HCT116 (cell line): ENCODE data around the gene BARX1. TPM values are rescaled to one million over a fixed set of nuclear protein-coding genes. Genes with fewer than 3 reads are reported as not detected.
A peak's percentile ranks its signal among the peaks of the same experiment; 100 is the strongest.

Experiments used
- ATAC-seq: fragments of 200-7000 bp; cut with Tn5 transposase; 2 replicates; pipeline ENCODE4 v1.9.1; 2020; ENCODE audit warnings: mild to moderate bottlenecking, moderate library complexity
- BruUV-seq: library from RNA; stranded (reverse); fragments of 400-500 nt; replicated peaks from 2 replicates; lab custom pipeline; 2021; lab: Mats Ljungman, UMichigan
- CTCF ChIA-PET: fragments of 300-600 bp; sonication (Branson Sonifier 250); formaldehyde crosslinking; loops from one replicate; lab custom pipeline; 2021; ENCODE audit warnings: antibody characterized with exemption; lab: Charles Lee
- POLR2A ChIA-PET: fragments of 300-600, 350-600 bp; sonication (Branson Sonifier 250); formaldehyde crosslinking; loops from one replicate; lab custom pipeline; 2021; ENCODE audit warnings: antibody characterized with exemption; lab: Charles Lee
- RAD21 ChIA-PET, 2 experiments: fragments of 300-600 bp; sonication (Branson Sonifier 250); formaldehyde crosslinking; loops; one replicate each; lab custom pipeline; 2023; ENCODE audit warnings: low total read pairs in 2 of 2; ENCODE audit not compliant: uncharacterized antibody in 2 of 2, unreplicated experiment in 2 of 2, low non-redundant PET in 1 of 2; lab: Charles Lee
- DNase-seq: peaks from one replicate; pipeline ENCODE4 v3.0.0-alpha.2; 2010; ENCODE audit warnings: low read depth, low spot score
- H2AFZ ChIP-seq: fragments of 200-600 bp; shearing (Covaris generic), sonication (generic); 2 replicates; pipeline ENCODE4 v1.6.1; 2017; ENCODE audit warnings: low read depth, mixed run types, mixed read lengths, antibody characterized with exemption, low read length; ENCODE audit not compliant: poor library complexity, severe bottlenecking
- H3K27ac ChIP-seq: 2 replicates; pipeline ENCODE4 v1.5.1; 2012; ENCODE audit warnings: low read depth, low read length
- H3K27me3 ChIP-seq: fragments of 200-600 bp; sonication (generic); 2 replicates; pipeline ENCODE4 v1.6.1; 2016; ENCODE audit warnings: mixed run types, low read length, mixed read lengths; ENCODE audit not compliant: insufficient read depth
- H3K36me3 ChIP-seq, 2 experiments: fragments of 200-500 bp in 1 of 2; fragments of 200-600 bp in 1 of 2; sonication (Bioruptor generic) in 1 of 2; sonication (generic) in 1 of 2; 2 replicates each; pipeline versions ENCODE4 v1.5.1 to v1.6.1; 2014 to 2016; ENCODE audit warnings: low read length in 2 of 2, inconsistent platforms in 1 of 2, mixed read lengths in 1 of 2, mixed run types in 1 of 2; ENCODE audit not compliant: insufficient read depth in 2 of 2, control insufficient read depth in 1 of 2
- H3K4me1 ChIP-seq, 2 experiments: fragments of 200-600 bp in 1 of 2; sonication (generic) in 1 of 2; 2 replicates each; pipeline versions ENCODE4 v1.5.1 to v1.6.1; 2012 to 2017; ENCODE audit warnings: low read length in 2 of 2, inconsistent platforms in 1 of 2, mild to moderate bottlenecking in 1 of 2, mixed read lengths in 1 of 2, mixed run types in 1 of 2, moderate library complexity in 1 of 2; ENCODE audit not compliant: insufficient read depth in 2 of 2, control insufficient read depth in 1 of 2
- H3K4me2 ChIP-seq: fragments of 200-600 bp; sonication (generic); 2 replicates; pipeline ENCODE4 v1.6.1; 2017; ENCODE audit warnings: mixed run types, low read length, mixed read lengths
- H3K4me3 ChIP-seq, 2 experiments: fragments of 200-600 bp in 1 of 2; sonication (generic) in 1 of 2; replicated peaks in 1 of 2; 2 replicates each; pipeline ENCODE4 v1.5.1; 2011 to 2016; ENCODE audit warnings: low read length in 2 of 2, control low read depth in 1 of 2, low read depth in 1 of 2, mild to moderate bottlenecking in 1 of 2, mixed read lengths in 1 of 2, mixed run types in 1 of 2
- H3K79me2 ChIP-seq: fragments of 200-600 bp; sonication (generic); 2 replicates; pipeline ENCODE4 v1.6.1; 2017; ENCODE audit warnings: mild to moderate bottlenecking, mixed run types, low read length, moderate library complexity, mixed read lengths; ENCODE audit not compliant: insufficient read depth
- H3K9ac ChIP-seq: fragments of 200-600 bp; sonication (generic); 2 replicates; pipeline ENCODE4 v1.6.1; 2016; ENCODE audit warnings: low read length, mixed read lengths
- H3K9me2 ChIP-seq: fragments of 200-600 bp; sonication (generic), shearing (Covaris generic); 2 replicates; pipeline ENCODE4 v1.6.1; 2017; ENCODE audit warnings: mixed run types, mild to moderate bottlenecking, moderate library complexity; ENCODE audit not compliant: insufficient read depth
- H3K9me3 ChIP-seq, 2 experiments: fragments of 200-500 bp in 1 of 2; fragments of 200-600 bp in 1 of 2; sonication (Bioruptor generic) in 1 of 2; sonication (generic) in 1 of 2; 2 replicates each; pipeline ENCODE4 v1.6.1; 2014 to 2017; ENCODE audit warnings: low read length in 2 of 2, mixed read lengths in 2 of 2, inconsistent platforms in 1 of 2, low read depth in 1 of 2, mild to moderate bottlenecking in 1 of 2, mixed run types in 1 of 2, moderate library complexity in 1 of 2; ENCODE audit not compliant: control insufficient read depth in 1 of 2, insufficient read depth in 1 of 2
- H4K20me1 ChIP-seq: fragments of 200-600 bp; sonication (generic), shearing (Covaris generic); 2 replicates; pipeline ENCODE4 v1.6.1; 2017; ENCODE audit warnings: mixed run types, mild to moderate bottlenecking, moderate library complexity; ENCODE audit not compliant: insufficient read depth
- CBX3 ChIP-seq: IDR thresholded peaks from 2 replicates; pipeline ENCODE4 v1.6.1; 2012; ENCODE audit warnings: low read depth
- EGR1 ChIP-seq: IDR thresholded peaks from 2 replicates; pipeline ENCODE4 v1.6.1; 2012; ENCODE audit warnings: low read depth
- FOSL1 ChIP-seq: IDR thresholded peaks from 2 replicates; pipeline ENCODE4 v1.6.1; 2012; ENCODE audit warnings: low read depth
- JUND ChIP-seq: IDR thresholded peaks from 2 replicates; pipeline ENCODE4 v1.6.1; 2012
- intact Hi-C: fragments of 100-400 bp; cut with micrococcal nuclease; formaldehyde crosslinking; loops from 2 replicates; pipeline ENCODE4 v1.10.0; 2022
- total RNA-seq: library from RNA; stranded (reverse); gene quantifications from one replicate; pipeline ENCODE4 v1.2.1, GENCODE V29; 2021; ENCODE audit not compliant: unreplicated experiment
- TF ChIP-seq, protein P1 (sequence below): IDR thresholded peaks from 2 replicates; pipeline ENCODE4 v1.6.1; 2011; ENCODE audit warnings: mild to moderate bottlenecking, low read length, moderate library complexity; ENCODE audit not compliant: insufficient replicate concordance; ENCODE audit errors: extremely low read depth

BARX1 gene
- total RNA-seq, 1 experiment from 2014 or later = not detected

DNA sequence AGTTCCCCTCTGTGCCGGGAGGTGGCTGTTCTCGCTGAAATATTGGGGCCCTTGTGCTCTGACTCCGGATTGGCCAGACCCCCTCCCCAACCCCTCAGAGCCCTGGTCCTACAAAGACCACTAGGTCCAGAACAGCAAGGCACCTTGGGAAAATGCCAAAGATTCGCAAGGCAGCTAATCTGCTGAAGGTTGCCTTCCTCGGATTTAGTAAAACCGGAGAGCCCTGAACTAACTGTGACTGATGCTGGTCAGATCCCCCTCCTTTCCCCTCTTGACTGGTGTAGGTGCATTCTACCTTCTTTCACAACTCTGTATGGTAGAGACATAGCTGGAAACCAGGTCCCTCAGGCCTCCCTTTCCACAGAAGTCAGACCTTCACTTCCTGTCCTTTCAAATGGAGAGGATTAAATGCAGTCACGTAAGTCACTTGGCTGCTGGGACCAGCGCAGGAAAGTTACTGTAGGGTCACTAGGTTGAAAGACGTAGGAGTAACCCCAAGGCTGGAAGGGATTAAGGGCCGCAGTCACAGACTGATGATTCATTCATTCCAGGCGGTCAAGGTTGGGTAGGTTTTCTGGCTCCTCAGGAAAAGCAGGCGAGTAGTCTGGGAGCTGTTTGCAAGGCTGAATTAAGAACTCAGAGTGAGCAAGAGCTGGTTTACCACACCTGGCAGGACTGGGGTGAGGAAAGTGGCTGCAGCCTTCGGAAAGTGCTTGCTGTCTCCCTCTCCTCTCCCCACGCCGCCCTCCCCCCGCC lies 5.3 kb downstream of the BARX1 start:
- peaks cover 4% of the 10 kb centered on the region for H3K27me3 ChIP-seq
- no TSS peak for BruUV-seq
- H3K9me2 ChIP-seq = no peaks in the 10 kb centered on the region
- H3K9me3 ChIP-seq = no peaks in the 10 kb centered on the region
- no peak overlapping the region for H2AFZ ChIP-seq
- ChIA-PET POLR2A (interaction anchor here (0.6 kb wide), 1 partner anchor 62 kb away, joined by 4 read pairs; no protein-coding TSS in a partner anchor), RAD21 (no interaction called here), CTCF (interaction anchor here (1.0 to 1.2 kb wide), 2 partner anchors 13 to 122 kb away, joined by 3 read pairs; no protein-coding TSS in a partner anchor)
- peaks cover 0 to 11% of the 10 kb centered on the region in 2 experiments; a peak in 3 of 4 replicates for H3K4me1 ChIP-seq
- no peaks in the 10 kb centered on the region for H3K79me2 ChIP-seq
- intact Hi-C loops = no loop called here
- no peaks in the 10 kb centered on the region for H4K20me1 ChIP-seq
- H3K4me3 ChIP-seq = no peak overlapping the region; a peak in 1 of 4 replicates
- DNase-seq (peak; percentile 29), ATAC-seq (peak; percentile 74)
- peak overlapping the region; percentile 52 for H3K4me2 ChIP-seq
- no peak for TF ChIP-seq EGR1
- peak; percentile 46; the same call in 1 of the 2 replicates for TF ChIP-seq JUND
- peak; percentile 47 for TF ChIP-seq FOSL1
- TF ChIP-seq, protein P1, sequence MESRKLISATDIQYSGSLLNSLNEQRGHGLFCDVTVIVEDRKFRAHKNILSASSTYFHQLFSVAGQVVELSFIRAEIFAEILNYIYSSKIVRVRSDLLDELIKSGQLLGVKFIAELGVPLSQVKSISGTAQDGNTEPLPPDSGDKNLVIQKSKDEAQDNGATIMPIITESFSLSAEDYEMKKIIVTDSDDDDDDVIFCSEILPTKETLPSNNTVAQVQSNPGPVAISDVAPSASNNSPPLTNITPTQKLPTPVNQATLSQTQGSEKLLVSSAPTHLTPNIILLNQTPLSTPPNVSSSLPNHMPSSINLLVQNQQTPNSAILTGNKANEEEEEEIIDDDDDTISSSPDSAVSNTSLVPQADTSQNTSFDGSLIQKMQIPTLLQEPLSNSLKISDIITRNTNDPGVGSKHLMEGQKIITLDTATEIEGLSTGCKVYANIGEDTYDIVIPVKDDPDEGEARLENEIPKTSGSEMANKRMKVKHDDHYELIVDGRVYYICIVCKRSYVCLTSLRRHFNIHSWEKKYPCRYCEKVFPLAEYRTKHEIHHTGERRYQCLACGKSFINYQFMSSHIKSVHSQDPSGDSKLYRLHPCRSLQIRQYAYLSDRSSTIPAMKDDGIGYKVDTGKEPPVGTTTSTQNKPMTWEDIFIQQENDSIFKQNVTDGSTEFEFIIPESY = no peak
- no peak for TF ChIP-seq CBX3
- no peaks in the 10 kb centered on the region for H3K36me3 ChIP-seq
- H3K27ac ChIP-seq = no peak overlapping the region
- H3K9ac ChIP-seq = no peak overlapping the region
